HT1080 (cell line): Measurements from ENCODE around the gene SHC4. TPM values are rescaled to one million over a fixed set of nuclear protein-coding genes. Genes with fewer than 3 reads are reported as not detected.

Experiments
- small RNA-seq: library from RNA; depleted of rRNA; stranded (forward); fragments of <200 nt; gene quantifications from one replicate; pipeline ENCODE3, GENCODE V24; 2014
- total RNA-seq: library from RNA; depleted of rRNA; stranded (reverse); fragments of >200 nt; shearing (Covaris generic); gene quantifications from 2 replicates; pipeline ENCODE4 v1.2.3, GENCODE V29; 2014; rRNA removed

Gene SHC4
- total RNA-seq, 1 experiment from 2014 or later: 2.0 TPM

Small RNA genes within 50 kb of the gene (small RNA-seq; reads per million reads assigned to genes)
- gene RF00019: not detected

Other genes starting within 250 kb of the SHC4 start
- gene CEP152, start 152.8 kb downstream of the SHC4 start, total RNA-seq: 6.3 and 14.5 TPM in 2 replicates
- gene EID1, start 85.8 kb downstream of the SHC4 start, total RNA-seq: 144 and 193 TPM in 2 replicates
- 8.2 and 10.0 TPM in 2 replicates for gene SECISBP2L, start 82.5 kb upstream of the SHC4 start, total RNA-seq
- 58.6 and 64.6 TPM in 2 replicates for gene COPS2, start 191.7 kb upstream of the SHC4 start, total RNA-seq
- 31.6 and 35.9 TPM in 2 replicates for gene GALK2, start 206.3 kb upstream of the SHC4 start, total RNA-seq